Measurements from ENCODE around the gene ZEB1.

DNA sequence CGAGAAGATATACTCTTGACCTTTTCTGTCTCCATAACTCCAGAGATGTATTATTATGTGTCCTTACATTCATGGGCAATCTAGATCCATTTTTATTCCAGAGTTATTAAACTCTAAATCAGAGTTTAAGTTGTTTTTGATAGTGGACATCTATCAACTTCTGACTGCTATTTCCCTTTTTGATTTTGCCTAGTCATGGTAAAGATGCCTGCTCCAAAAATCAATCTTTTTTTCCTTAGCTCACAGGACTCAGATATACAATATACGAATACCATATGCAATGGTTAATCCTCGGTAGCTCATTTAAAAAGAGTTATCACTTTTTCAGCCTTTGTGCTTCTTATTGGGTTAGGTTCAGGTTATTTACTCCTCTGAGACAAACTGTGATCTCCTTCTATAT lies 15.8 kb upstream of the ZEB1 start:
- TF ChIP-seq, protein P1, sequence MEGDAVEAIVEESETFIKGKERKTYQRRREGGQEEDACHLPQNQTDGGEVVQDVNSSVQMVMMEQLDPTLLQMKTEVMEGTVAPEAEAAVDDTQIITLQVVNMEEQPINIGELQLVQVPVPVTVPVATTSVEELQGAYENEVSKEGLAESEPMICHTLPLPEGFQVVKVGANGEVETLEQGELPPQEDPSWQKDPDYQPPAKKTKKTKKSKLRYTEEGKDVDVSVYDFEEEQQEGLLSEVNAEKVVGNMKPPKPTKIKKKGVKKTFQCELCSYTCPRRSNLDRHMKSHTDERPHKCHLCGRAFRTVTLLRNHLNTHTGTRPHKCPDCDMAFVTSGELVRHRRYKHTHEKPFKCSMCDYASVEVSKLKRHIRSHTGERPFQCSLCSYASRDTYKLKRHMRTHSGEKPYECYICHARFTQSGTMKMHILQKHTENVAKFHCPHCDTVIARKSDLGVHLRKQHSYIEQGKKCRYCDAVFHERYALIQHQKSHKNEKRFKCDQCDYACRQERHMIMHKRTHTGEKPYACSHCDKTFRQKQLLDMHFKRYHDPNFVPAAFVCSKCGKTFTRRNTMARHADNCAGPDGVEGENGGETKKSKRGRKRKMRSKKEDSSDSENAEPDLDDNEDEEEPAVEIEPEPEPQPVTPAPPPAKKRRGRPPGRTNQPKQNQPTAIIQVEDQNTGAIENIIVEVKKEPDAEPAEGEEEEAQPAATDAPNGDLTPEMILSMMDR (IDR thresholded peaks at IDR 0.05), result no peak
- TF ChIP-seq EP300 (IDR thresholded peaks at IDR 0.05) (no peak), POLR2A (IDR thresholded peaks at IDR 0.05) (no peak)

All from ovary (tissue), 3 donors.